Measurements from ENCODE around the gene EPHA5. TPM values are rescaled to one million over a fixed set of nuclear protein-coding genes. Genes with fewer than 3 reads are reported as not detected.

The EPHA5 gene
- total RNA-seq, 2 donors from 2014 or later: under 0.01 TPM; not detected in 1

GRCh38 chr4:65343342-65343741 is 326.9 kb downstream of the EPHA5 start:
- intact Hi-C loops (cut with DNase I): no loop called here
- H3K9me3 ChIP-seq: no peaks in the 10 kb centered on the region
- H3K27ac ChIP-seq: no peak overlapping the region
- WGBS, 2 donors: 81 to 84% methylated on average over 1 of the region's 1 CpG
- DNase-seq (no peak), ATAC-seq (no peak)
- no peaks in the 10 kb centered on the region for H3K36me3 ChIP-seq (replicated peaks in 1 of 2; ENCODE audit: insufficient read depth in 1 of 2, low read depth in 2 of 2)
- no peaks in the 10 kb centered on the region for H3K27me3 ChIP-seq
- H3K4me1 ChIP-seq: no peaks in the 10 kb centered on the region
- no peak for TF ChIP-seq CTCF (IDR thresholded peaks at IDR 0.05)
- TF ChIP-seq POLR2A (IDR thresholded peaks at IDR 0.05): no peak
- no peak overlapping the region for H3K4me3 ChIP-seq

- ATAC-seq: no peak
- Histone ChIP-seq H3K4me1 (no peaks in the 10 kb centered on the region), H3K9me3 (no peaks in the 10 kb centered on the region), H3K27ac (no peak overlapping the region), H3K27me3 (no peaks in the 10 kb centered on the region), H3K36me3 (replicated peaks in 1 of 2; ENCODE audit: insufficient read depth in 1 of 2, low read depth in 2 of 2) (no peaks in the 10 kb centered on the region), H3K4me3 (no peak overlapping the region)
- TF ChIP-seq POLR2A (IDR thresholded peaks at IDR 0.05) (no peak), CTCF (IDR thresholded peaks at IDR 0.05) (no peak)
- intact Hi-C loops (cut with DNase I): no loop called here
- no peak for DNase-seq
These were observed 328.7 kb downstream of the EPHA5 start for GRCh38 chr4:65341557-65341956.

GRCh38 chr4:65340382-65341109 is 329.7 kb downstream of the EPHA5 start:
- no peak for DNase-seq
- WGBS, 2 donors: 76 to 77% methylated on average over 4 of the region's 4 CpGs
- no peaks in the 10 kb centered on the region for H3K36me3 ChIP-seq (replicated peaks in 1 of 2; ENCODE audit: insufficient read depth in 1 of 2, low read depth in 2 of 2)
- no peak for TF ChIP-seq POLR2A (IDR thresholded peaks at IDR 0.05)
- TF ChIP-seq CTCF (IDR thresholded peaks at IDR 0.05): no peak
- H3K9me3 ChIP-seq: no peaks in the 10 kb centered on the region
- no peaks in the 10 kb centered on the region for H3K4me1 ChIP-seq
- intact Hi-C loops (cut with DNase I): no loop called here
- H3K27ac ChIP-seq: no peak overlapping the region
- no peaks in the 10 kb centered on the region for H3K27me3 ChIP-seq
- ATAC-seq: no peak
- no peak overlapping the region for H3K4me3 ChIP-seq

GRCh38 chr4:65337371-65337770 is 332.9 kb downstream of the EPHA5 start:
- 69 to 83% methylated on average over 1 of the region's 1 CpG for WGBS, 2 donors
- ATAC-seq: no peak
- no peak overlapping the region for H3K27ac ChIP-seq

More at GRCh38 chr4:65337371-65337770, 332.9 kb downstream of the EPHA5 start:
- Histone ChIP-seq H3K4me1 (no peaks in the 10 kb centered on the region), H3K36me3 (replicated peaks in 1 of 2; ENCODE audit: insufficient read depth in 1 of 2, low read depth in 2 of 2) (no peaks in the 10 kb centered on the region), H3K27me3 (no peaks in the 10 kb centered on the region), H3K9me3 (no peaks in the 10 kb centered on the region), H3K4me3 (no peak overlapping the region)
- intact Hi-C loops (cut with DNase I): no loop called here
- TF ChIP-seq POLR2A (IDR thresholded peaks at IDR 0.05): no peak
- no peak for TF ChIP-seq CTCF (IDR thresholded peaks at IDR 0.05)
- no peak for DNase-seq
